ENCODE results near the gene PRAC1.

Gene PRAC1

GRCh38 chr17:48722201-48722907 lies at the start of gene PRAC1:
PRAC1 (minus strand) TSS chr17:48722518; CDS start chr17:48722392, 126 bp downstream.
- DNase-seq = no peak

- no peak for DNase-seq
Observed at GRCh38 chr17:48770954-48771353, 48.6 kb upstream of the PRAC1 start.

GRCh38 chr17:48769009-48769675 lies 46.8 kb upstream of the PRAC1 start:
- no peak for DNase-seq

- no peak for DNase-seq
Observed at GRCh38 chr17:48767263-48767774, 45.0 kb upstream of the PRAC1 start.

GRCh38 chr17:48761114-48761513 lies 38.8 kb upstream of the PRAC1 start:
- no peak for DNase-seq

- DNase-seq = no peak
Observed at GRCh38 chr17:48760411-48760810, 38.1 kb upstream of the PRAC1 start.

GRCh38 chr17:48759288-48759687 lies 37.0 kb upstream of the PRAC1 start:
- DNase-seq = no peak

GRCh38 chr17:48757524-48757961 lies 35.2 kb upstream of the PRAC1 start:
- DNase-seq = no peak

- no peak for DNase-seq
Observed at GRCh38 chr17:48756830-48757251, 34.5 kb upstream of the PRAC1 start.

- no peak for DNase-seq
Observed at GRCh38 chr17:48755356-48755755, 33.0 kb upstream of the PRAC1 start.

- DNase-seq = no peak
Observed at GRCh38 chr17:48754500-48755261, 32.4 kb upstream of the PRAC1 start.

GRCh38 chr17:48753794-48754499 lies 31.6 kb upstream of the PRAC1 start:
- DNase-seq = no peak

- no peak for DNase-seq
Observed at GRCh38 chr17:48752399-48753288, 30.3 kb upstream of the PRAC1 start.

GRCh38 chr17:48751733-48752398 lies 29.5 kb upstream of the PRAC1 start:
- no peak for DNase-seq

- no peak for DNase-seq
Observed at GRCh38 chr17:48751172-48751571, 28.9 kb upstream of the PRAC1 start.

GRCh38 chr17:48749621-48750553 lies 27.6 kb upstream of the PRAC1 start:
- no peak for DNase-seq

- no peak for DNase-seq
Observed at GRCh38 chr17:48748718-48749566, 26.6 kb upstream of the PRAC1 start.

GRCh38 chr17:48747445-48748363 lies 25.4 kb upstream of the PRAC1 start:
- DNase-seq = no peak
